HAP-1 (cell line): ENCODE measurements around the gene SHISA9.

Source experiments
- DNase-seq, 2 experiments: peaks; one replicate each; pipeline ENCODE4 v3.0.0-alpha.2; 2016 to 2020; ENCODE audit warnings: low spot score in 2 of 2
- H3K27me3 ChIP-seq: fragments of 250-450 bp; sonication (Bioruptor Pico); 2 replicates; pipeline ENCODE4 v1.5.1; 2020; ENCODE audit warnings: low read depth, mild to moderate bottlenecking, moderate library complexity
- H3K36me3 ChIP-seq: fragments of 250-450 bp; sonication (Bioruptor Pico); replicated peaks from 2 replicates; pipeline ENCODE4 v1.5.1; 2020; ENCODE audit warnings: mild to moderate bottlenecking
- H3K4me1 ChIP-seq: fragments of 250-450 bp; sonication (Bioruptor Pico); 2 replicates; pipeline ENCODE4 v1.5.1; 2020; ENCODE audit warnings: mild to moderate bottlenecking
- H3K4me3 ChIP-seq: fragments of 250-450 bp; sonication (Bioruptor Pico); 2 replicates; pipeline ENCODE4 v1.5.1; 2020; ENCODE audit warnings: mild to moderate bottlenecking, moderate library complexity
- H3K9me3 ChIP-seq: fragments of 250-450 bp; sonication (Bioruptor Pico); 2 replicates; pipeline ENCODE4 v1.5.1; 2020; ENCODE audit warnings: mild to moderate bottlenecking, moderate library complexity
- in situ Hi-C: fragments of 300-500 bp; cut with MboI; formaldehyde crosslinking; loops from 3 replicates; pipeline ENCODE4 v1.14.3; 2020; ENCODE audit warnings: low sequenced_read_pairs, inconsistent platforms, mixed read lengths

Gene SHISA9

DNA sequence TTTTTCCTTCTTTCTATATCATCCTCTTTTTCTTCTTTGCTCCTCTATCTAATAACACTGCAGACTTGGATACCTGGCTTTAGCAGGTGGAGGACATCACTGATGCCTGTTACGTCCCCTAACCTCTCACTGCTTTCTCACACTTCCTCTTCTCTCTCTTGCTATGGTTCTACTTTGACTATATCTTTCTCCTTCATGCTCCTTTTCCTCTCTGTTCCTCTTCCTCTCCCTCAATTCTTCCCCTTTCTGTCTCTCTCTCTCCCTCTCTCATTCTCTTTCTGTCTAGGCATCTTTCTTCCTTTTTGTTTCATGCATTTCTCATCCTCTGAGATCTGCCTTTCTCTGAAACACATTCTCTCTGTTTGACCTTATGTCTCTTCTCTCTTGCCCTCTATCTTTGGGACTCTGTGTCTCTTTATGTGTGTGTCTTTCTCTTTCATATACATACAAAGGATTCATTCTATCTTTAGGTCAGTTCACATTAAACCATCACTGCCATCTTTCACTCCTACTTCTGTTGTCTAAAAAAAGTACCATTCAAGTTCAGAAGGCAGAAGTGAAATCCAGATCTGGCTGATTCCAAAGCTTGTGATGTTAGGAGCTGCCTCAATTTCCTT lies 353.7 kb downstream of the SHISA9 start:
- in situ Hi-C loops: no loop called here
- H3K4me3 ChIP-seq: no peak overlapping the region
- no peaks in the 10 kb centered on the region for H3K27me3 ChIP-seq

DNA sequence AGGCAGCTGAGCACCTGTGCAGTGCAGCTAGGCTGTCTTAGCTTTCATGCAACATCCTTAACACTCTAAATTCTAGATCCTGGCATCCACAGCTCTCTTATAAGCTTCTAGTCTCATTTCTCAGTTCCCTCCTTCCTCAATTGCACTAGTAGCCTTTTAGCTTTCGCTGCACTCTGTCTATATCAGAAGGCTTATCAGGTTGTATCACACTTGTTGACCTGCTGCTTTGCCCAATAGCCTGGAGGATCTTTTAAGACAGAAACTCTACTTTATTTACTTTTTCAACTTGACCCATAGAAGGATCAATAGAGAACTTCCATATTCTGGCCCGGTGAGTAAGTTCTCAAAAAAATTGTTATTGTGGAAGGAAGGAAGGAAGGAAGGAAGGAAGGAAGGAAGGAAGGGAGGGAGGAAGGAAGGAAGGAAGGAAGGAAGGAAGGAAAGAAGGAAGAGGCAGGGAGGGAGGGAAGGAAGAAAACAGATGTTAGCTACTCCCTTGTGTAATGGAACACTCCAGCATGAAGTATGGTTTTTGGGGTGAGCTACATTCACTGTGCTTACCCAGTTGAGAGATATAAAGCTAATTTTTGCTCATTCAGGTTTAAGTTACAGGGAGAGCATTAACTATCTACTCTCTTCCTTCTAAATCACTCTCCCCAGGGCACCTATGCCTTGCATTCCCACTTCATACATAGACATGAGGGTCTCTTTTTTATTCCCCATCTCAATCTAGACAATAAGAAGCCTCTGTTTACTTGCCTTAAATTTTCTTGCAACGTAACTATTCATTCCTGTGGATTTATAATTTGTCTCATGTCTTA lies 361.1 kb downstream of the SHISA9 start:
- Histone ChIP-seq H3K27me3 (no peaks in the 10 kb centered on the region), H3K4me1 (no peaks in the 10 kb centered on the region), H3K9me3 (no peaks in the 10 kb centered on the region), H3K4me3 (no peak overlapping the region), H3K36me3 (no peaks in the 10 kb centered on the region)
- no peak for DNase-seq
- in situ Hi-C loops: no loop called here

More for the DNA sequence above, 353.7 kb downstream of the SHISA9 start:
- Histone ChIP-seq H3K36me3 (no peaks in the 10 kb centered on the region), H3K9me3 (no peaks in the 10 kb centered on the region), H3K4me1 (no peaks in the 10 kb centered on the region)
- DNase-seq: no peak

DNA sequence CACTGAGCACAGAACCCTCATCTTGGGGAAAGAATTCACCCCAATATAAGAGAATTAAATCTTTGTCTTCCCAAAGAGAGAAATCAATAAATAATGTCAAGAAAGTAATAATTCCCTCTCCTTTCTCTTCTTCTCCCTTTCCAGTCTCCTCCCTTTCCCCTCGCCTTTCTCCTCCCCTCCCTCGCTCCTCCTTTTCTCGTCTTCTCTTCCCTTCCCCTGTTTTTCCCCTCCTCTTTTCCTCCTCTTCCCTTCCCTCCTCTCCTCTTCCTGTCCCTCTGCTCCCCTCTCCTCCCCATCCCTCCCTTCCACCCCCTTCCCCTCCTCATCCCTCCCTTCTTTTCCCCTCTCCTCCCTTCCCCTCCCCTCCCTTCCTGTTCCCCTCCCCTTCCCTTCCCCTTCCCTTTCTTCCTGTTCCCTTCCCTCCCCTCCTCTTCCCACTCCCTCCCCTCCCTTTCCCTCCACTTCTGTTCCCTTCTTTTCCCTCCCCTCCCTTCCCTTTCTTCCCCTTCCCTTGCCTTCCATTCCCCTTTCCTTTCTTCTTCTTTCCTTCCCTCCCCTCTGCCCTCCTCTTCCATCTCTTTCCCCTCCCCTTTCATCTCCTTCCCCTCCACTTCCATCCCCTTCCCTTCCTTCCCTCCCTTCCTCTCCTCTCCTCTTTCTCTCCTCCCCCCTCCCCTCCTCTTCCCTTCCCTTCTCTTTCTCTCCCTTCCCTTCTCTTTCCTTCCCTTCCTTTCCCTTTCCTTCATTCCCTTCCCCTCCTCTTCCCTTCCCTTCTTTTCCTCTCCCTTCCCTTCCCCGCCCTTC lies 363.6 kb downstream of the SHISA9 start:
- no peaks in the 10 kb centered on the region for H3K4me1 ChIP-seq
- in situ Hi-C loops: no loop called here
- no peaks in the 10 kb centered on the region for H3K27me3 ChIP-seq
- DNase-seq: no peak
- no peaks in the 10 kb centered on the region for H3K9me3 ChIP-seq
- H3K36me3 ChIP-seq: no peaks in the 10 kb centered on the region
- no peak overlapping the region for H3K4me3 ChIP-seq

DNA sequence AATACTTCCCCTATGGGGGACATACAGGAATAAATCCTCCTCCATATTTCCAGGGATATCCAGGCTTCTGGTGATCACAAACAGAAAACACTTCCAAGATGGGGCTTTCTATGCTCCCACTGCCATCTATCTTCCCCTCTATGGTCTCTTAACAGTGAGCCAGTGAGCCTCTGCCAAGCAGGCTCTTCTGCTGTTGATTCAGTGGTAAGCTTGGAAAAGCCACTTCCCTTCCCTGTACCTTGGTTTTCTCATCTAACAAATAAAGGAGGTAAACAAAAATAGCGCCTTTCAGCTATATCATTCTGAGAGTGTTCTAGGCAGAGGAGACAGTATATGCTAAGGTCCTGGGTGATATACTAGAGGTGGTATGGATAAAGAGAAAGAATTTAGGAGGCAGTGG lies 368.0 kb downstream of the SHISA9 start:
- H3K4me3 ChIP-seq: no peak overlapping the region
- no peaks in the 10 kb centered on the region for H3K36me3 ChIP-seq
- H3K27me3 ChIP-seq: no peaks in the 10 kb centered on the region
- in situ Hi-C loops: no loop called here
- H3K9me3 ChIP-seq: no peaks in the 10 kb centered on the region; the same call in 1 of the 2 replicates
- no peak for DNase-seq
- no peaks in the 10 kb centered on the region for H3K4me1 ChIP-seq

DNA sequence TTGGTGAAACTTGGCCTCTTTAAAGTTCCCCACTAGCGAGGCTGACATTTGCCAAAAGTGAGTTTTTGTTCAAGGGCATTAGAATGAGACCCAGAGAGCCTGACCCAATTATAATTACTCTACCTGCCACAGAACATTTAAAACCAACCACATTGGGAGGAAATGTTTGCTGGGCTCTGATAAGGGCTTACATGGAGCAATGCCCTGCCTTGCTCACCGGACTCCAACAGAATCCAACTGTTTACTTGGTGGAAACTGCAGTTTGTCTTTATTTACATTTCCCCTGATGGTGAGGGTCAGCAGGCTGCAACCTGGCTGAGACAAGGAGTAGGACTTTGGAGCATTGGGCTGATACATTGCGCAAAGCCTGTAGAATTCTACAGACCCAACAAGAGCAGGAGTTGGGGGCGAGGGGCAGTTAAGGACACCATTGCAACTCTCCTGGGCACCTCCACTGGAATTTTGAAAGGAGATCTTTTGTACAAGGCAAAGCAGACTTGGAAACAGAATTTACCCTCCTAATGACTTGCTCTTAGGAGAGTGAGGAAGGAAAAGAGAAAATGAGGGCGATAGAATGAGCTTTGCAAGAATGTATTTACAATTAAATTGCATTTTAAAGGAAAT lies 368.6 kb downstream of the SHISA9 start:
- DNase-seq: no peak
- Histone ChIP-seq H3K9me3 (no peaks in the 10 kb centered on the region; the same call in 1 of the 2 replicates), H3K4me3 (no peak overlapping the region), H3K4me1 (no peaks in the 10 kb centered on the region), H3K36me3 (no peaks in the 10 kb centered on the region), H3K27me3 (no peaks in the 10 kb centered on the region)
- in situ Hi-C loops: no loop called here

DNA sequence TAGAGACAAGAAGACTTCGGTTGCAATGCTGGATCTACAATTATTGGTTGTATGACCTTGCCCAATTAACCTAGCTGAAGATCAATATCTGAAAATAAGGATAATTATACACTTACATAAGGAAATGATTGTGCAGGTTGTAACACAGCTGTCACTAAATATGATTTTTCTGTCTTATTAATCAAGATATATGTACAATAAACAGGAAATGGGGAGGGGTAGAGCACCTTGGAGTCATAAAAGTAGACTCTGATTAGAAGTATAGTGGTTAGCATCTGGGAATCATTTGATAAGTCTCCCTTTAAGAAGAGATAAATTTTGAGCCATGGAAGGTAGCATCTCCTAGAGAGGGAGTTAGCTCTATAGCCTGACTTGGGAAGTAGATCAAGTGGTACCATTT lies 369.2 kb downstream of the SHISA9 start:
- in situ Hi-C loops: no loop called here

DNA sequence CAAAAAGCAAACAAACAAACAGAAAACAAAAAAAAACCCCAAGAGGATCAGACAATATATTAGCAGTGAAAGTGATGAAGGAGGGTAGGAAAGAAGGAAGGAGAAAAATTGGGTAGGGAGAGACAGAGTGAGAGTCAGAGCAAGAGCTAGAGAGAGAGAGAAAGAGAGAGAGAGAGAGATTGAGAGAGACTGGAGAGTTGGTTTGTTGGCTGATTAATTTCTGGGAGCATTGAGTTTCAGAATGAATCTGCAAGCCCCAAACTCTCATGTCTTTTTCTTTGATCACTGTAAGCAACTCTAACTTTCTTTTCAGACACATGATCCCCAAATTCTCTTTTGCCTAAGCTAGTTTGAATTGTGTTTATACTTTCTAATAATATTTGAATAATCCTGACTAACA lies 388.1 kb downstream of the SHISA9 start:
- no peak overlapping the region for H3K4me3 ChIP-seq
- H3K36me3 ChIP-seq: no peaks in the 10 kb centered on the region
- H3K27me3 ChIP-seq: no peaks in the 10 kb centered on the region
- H3K9me3 ChIP-seq: peaks cover 3% of the 10 kb centered on the region; the same call in 1 of the 2 replicates
- in situ Hi-C loops: no loop called here
- no peak for DNase-seq
- no peaks in the 10 kb centered on the region for H3K4me1 ChIP-seq

More for the DNA sequence above, 369.2 kb downstream of the SHISA9 start:
- no peak for DNase-seq
- Histone ChIP-seq H3K27me3 (no peaks in the 10 kb centered on the region), H3K36me3 (no peaks in the 10 kb centered on the region), H3K9me3 (no peaks in the 10 kb centered on the region; the same call in 1 of the 2 replicates), H3K4me1 (no peaks in the 10 kb centered on the region), H3K4me3 (no peak overlapping the region)
